ENCODE results near the gene TMEM203.

The TMEM203 gene

DNA sequence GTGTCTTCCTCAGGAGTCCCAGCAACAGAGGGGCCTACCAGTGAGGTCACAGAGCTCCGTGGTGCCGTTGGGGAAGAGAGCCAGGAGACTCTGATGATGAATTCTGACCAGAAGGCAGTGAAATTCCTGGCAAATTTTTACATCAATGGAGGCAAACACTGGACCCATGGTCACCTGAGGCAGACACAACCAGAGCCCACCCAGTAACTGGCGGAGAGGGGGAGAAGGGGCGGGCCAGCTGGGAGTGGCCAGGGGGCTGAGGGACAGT, 45.7 kb upstream of the TMEM203 start, which contains the start of gene STPG3:
Gene STPG3, plus strand, starts transcription at position 93 of the 268 bp plus-strand sequence. Its CDS starts 1 bp downstream, at position 94.
- no peak for DNase-seq (ENCODE audit: low read depth)
- TF ChIP-seq, protein P1, sequence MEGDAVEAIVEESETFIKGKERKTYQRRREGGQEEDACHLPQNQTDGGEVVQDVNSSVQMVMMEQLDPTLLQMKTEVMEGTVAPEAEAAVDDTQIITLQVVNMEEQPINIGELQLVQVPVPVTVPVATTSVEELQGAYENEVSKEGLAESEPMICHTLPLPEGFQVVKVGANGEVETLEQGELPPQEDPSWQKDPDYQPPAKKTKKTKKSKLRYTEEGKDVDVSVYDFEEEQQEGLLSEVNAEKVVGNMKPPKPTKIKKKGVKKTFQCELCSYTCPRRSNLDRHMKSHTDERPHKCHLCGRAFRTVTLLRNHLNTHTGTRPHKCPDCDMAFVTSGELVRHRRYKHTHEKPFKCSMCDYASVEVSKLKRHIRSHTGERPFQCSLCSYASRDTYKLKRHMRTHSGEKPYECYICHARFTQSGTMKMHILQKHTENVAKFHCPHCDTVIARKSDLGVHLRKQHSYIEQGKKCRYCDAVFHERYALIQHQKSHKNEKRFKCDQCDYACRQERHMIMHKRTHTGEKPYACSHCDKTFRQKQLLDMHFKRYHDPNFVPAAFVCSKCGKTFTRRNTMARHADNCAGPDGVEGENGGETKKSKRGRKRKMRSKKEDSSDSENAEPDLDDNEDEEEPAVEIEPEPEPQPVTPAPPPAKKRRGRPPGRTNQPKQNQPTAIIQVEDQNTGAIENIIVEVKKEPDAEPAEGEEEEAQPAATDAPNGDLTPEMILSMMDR (IDR thresholded peaks at IDR 0.05; ENCODE audit: low read length, missing control alignments): no peak

DNA sequence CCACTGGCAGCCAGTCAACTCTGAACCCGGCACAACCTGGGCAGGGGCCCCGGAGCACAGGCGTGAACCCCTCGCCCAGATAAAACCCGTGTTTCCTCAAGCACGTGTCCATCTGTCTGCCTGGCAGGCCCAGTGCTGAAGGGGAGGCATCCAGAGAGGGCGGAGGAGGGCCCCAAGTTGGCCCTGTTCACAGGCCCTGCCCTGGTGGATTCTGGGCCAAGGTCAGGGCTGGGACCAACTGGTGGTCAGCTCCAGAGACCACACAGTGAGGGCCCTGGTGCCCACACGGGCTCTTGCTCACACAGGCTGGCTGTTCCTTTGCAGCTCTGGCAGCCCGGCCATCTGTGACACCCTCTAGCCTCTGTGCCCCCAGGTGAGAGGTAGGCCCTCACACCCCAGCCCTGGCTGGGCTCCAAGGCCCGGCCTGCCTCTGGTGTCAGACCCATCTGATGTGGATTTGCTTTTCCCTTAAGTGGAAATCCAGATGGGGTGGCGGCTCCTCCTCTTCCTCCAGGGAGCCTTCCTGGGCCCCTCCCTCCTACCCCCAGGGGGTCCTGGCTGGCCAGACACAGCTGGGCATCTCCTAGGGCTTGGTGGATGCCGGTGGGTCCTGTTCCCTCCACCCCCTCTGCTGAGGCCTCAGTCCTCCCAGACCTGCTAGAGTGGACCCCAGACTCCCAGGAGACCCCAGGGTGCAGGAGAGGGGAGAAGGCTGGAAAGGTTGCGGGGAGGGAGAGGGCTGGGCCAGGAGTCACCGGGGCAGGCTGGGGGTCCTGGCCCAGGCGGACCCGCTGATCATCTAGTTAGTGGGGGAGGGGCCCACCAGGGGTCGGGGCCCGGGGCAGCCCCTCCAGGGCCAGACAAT, 45.1 kb upstream of the TMEM203 start:
- TF ChIP-seq, protein P1 (IDR thresholded peaks at IDR 0.05; ENCODE audit: low read length, missing control alignments): no peak
- no peak overlapping the region for H3K4me3 ChIP-seq (replicated peaks; ENCODE audit: low read depth, low read length)
- no peak for DNase-seq (ENCODE audit: low read depth)

More for the DNA sequence above, 45.7 kb upstream of the TMEM203 start, which contains the start of gene STPG3:
- no peak within 1 kb of the TSS for H3K4me3 ChIP-seq (replicated peaks; ENCODE audit: low read depth, low read length)

GRCh38 chr9:137247916-137248175, 42.4 kb upstream of the TMEM203 start:
- H3K4me3 ChIP-seq (replicated peaks; ENCODE audit: low read depth, low read length): no peak overlapping the region
- DNase-seq (ENCODE audit: low read depth): no peak
- TF ChIP-seq, protein P1 (IDR thresholded peaks at IDR 0.05; ENCODE audit: low read length, missing control alignments): no peak

GRCh38 chr9:137247135-137247915, 41.9 kb upstream of the TMEM203 start:
- TF ChIP-seq, protein P1 (IDR thresholded peaks at IDR 0.05; ENCODE audit: low read length, missing control alignments): no peak
- no peak for DNase-seq (ENCODE audit: low read depth)
- no peak overlapping the region for H3K4me3 ChIP-seq (replicated peaks; ENCODE audit: low read depth, low read length)

DNA sequence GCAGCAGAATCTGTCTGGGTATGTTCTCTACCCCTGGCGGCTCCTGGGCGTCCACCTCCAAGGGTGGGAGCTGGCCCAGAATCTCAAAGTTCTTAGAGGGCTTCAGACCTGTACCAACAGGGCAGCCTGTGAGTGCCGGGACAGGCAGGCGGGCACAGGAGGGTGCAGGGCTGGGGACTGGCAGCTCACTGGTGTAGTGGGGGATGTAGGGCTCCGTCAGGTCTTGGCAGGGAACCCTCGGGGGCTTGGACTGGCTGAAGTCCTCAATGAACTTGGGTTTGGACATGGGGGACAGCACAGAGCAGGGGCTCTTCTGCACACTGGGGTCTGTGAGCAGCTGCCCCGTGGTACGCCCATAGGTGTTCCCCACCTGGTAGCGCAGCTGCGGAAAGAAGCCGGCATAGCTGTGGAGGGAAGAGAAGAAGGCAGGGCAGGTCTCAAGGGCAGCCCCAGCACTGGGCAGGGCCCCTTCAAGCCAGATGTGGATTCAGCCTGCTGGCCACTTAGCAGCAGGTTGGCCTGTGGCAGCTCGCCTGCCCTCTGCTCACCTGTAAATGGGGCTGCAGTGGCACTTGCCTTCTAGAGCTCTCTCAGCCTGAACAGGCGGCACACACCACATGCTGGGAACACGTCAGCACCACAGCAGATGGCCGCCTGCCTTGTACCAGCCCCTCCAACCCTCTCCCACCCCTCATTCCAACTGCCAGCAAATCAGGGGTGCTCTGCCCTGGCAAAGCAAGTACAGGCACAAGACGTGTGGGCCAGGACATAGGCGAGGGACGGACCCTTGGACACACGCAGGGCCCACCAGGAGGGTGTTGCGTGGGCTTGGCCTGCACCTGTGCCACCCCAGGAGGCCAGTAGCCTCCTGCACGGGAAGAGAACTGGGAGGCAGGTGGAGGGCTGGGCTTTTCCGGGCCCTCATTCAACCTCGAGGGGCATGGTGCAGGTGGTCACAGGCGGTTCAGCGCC, 40.3 kb upstream of the TMEM203 start:
- TF ChIP-seq, protein P1 (IDR thresholded peaks at IDR 0.05; ENCODE audit: low read length, missing control alignments): no peak
- no peak overlapping the region for H3K4me3 ChIP-seq (replicated peaks; ENCODE audit: low read depth, low read length)
- DNase-seq (ENCODE audit: low read depth): no peak
